Activated naive CD4-positive, alpha-beta T cell (primary cell): ENCODE measurements around the gene LBP.
"Not testable (repeated sequence)": the region's sequence is repeated elsewhere in the genome, so short reads cannot be mapped to it uniquely, and the experiment has no call there.

Experiments
- DNase-seq, 4 experiments: peaks; one replicate each; lab custom pipeline; 2025; lab: John Stamatoyannopoulos, UW

The LBP gene

DNA sequence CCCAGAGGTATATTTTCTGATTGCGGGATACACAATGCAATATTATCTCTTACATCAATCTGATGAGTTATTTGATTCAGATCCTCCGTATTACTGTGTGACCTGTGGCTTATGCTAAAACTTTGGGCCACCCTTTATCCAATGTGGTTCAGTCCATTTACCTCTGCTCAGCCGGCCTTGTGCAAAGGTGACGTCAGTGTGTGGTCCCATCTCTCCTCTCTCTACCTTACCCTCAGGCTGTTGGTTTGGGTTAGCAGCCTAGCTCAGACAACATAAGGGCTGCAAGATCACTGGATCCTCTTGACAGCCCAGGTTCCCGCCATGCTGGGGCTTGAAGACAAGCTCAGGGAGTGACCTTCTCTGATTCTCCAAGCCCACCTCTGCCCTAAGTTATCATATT, 55.8 kb downstream of the LBP start:
- DNase-seq, result no peak

DNA sequence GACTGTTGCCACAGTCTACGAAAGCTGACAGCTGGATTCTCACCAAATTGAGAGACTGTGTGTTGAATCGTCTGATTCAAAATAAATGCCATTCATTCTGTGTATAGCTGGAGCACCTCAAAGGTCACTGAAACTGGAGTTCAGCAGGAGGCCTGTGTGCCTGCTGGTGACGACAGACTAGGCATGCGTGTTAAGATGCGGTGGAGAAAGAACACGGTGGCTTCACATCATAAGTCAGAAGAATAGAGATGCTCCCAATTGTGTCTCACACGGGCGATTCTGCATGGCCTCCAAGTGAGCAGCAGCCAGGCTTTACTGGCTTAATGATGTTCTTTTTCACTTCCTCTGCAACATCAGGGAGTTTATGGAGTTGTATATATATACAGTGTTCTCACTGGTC, 56.5 kb downstream of the LBP start:
- DNase-seq, result no peak

DNA sequence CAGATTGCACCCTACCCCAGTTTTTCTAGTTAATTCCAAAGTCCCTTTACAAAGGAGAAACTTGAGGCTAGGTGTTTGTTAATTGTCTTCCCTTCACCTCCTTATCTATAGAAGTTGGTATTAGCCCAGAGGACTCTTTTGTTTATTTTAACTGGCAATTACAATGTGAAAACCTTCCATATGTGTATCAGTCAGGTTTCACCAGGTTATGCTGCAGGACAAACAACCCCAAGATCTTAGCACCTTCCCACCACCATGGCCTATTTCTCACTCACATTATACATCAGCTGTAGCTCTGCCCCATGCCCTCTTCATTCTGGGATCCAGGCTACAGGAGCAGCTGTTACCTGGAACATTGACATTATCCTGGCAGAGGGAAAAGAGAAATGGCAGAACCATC, 57.7 kb downstream of the LBP start:
- no peak for DNase-seq

DNA sequence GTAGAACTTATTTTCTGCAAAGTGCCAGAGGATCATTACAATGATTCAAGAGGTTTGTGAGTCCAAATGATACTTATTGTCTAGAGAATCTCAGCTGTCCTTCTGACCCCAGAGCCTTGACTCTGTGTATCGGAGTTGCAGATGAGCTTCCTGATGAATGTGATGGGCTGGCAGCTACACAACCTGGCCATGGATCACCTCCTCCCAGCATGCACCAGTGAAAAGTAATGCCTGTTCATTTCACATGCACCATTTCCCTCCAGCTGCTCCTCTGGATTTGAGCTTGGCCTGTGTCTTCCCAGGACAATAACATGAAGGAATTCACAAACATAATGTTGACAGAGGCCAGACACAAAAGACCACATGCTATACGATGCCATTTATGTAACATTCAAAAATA, 58.9 kb downstream of the LBP start:
- DNase-seq, result no peak

DNA sequence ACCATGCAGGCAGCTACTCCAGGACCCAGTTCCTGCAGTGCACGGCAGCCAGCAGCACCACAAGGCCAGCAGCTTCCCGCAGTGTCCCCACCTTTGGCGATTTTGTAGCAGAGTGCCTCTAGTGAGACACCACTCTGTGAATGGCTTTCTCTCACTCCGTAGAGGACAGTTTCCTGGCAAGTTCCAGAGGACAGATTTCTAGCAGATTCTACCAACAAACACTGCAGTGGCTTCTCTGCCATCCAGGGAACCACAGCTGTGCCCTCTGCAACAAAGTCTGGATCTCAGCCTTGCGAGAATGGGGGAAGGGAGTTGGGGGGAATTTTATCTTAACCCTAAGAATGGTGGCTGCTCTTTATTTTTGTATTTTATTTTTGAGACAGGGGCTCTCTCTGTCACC, 60.2 kb downstream of the LBP start:
- no peak for DNase-seq

DNA sequence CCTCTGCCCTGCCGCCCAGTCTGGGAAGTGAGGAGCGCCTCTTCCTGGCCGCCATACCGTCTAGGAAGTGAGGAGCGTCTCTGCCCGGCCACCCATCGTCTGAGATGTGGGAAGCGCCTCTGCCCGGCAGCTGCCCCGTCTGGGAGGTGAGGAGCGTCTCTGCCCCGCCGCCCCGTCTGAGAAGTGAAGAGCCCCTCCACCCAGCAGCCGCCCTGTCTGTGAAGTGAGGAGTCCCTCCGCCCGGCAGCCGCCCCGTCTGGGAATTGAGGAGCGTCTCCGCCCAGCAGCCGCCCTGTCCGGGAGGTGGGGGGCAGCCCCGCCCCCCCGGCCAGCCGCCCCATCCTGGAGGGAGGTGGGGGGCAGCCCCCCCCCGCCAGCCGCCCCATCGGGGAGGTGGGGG, 61.0 kb downstream of the LBP start:
- DNase-seq, result no peak

DNA sequence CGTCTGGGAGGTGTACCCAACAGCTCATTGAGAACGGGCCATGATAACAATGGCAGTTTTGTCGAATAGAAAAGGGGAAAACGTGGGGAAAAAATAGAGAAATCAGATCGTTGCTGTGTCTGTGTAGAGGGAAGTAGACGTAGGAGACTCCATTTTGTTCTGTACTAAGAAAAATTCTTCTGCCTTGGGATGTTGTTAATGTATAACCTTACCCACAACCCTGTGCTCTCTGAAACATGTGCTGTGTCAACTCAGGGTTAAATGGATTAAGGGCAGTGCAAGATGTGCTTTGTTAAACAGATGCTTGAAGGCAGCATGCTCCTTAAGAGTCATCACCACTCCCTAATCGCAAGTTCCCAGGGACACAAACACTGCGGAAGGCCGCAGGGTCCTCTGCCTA, 61.5 kb downstream of the LBP start:
- DNase-seq, result not testable (repeated sequence)

DNA sequence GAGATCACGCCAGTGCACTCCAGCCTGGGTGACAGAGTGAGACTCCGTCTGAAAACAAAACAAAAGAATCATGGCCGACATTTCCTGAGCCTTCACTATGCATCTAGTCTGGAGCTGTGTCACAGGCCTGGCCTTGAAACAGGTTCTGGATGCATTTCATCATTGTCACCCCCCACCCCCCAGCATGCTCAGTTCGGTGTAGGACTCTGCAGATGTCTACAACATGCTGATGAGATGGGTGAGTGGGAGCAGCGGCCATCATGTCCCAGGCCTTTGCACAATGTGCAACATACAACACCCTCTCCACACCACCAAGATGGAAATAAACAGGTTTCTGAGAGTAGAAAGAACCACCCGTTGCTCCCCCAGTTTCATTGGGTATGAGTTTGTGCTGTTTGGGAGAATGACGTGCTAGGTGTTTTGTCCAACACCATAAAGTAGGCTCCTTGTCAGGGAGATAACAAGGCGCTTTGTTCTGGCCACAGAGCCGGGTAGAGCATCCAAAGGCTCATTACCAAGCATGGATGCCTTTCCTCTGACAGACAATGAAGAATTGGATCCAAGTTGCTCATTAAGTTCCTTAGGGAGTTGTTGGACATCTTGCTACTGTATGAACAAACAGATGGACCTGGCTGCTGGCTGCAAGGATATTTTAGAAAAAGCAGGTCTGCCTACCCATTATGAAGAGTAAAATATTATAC, 66.7 kb downstream of the LBP start:
- no peak for DNase-seq

DNA sequence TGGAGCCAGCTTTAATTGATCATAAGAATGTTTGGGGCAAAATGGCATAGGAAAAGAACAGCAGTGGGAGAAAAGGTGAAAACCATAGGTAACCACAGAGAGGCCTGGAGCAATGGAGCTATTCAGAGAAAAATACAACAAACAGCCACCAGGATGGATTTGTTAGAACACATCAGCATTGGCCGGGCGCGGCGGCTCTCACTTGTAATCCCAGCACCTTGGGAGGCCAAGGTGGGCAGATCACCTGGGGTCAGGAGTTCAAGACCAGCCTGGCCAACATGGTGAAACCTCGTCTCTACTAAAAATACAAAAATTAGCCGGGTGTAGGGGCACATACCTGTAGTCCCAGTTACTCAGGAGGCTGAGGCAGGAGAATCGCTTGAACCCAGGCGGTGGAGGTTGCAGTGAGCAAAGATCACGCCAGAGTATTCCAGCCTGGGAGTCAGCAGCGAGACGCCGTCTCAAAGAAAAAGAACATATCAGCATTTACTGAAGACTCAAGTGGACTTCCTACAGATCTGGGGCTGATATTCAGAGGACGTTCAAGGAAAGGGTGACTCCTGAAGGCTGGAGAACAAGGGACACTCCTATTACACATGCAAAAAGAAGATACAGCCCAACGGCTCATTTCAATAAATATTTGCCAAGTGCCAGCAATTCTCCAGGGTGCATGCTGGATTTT, 68.6 kb downstream of the LBP start:
- DNase-seq, result no peak

DNA sequence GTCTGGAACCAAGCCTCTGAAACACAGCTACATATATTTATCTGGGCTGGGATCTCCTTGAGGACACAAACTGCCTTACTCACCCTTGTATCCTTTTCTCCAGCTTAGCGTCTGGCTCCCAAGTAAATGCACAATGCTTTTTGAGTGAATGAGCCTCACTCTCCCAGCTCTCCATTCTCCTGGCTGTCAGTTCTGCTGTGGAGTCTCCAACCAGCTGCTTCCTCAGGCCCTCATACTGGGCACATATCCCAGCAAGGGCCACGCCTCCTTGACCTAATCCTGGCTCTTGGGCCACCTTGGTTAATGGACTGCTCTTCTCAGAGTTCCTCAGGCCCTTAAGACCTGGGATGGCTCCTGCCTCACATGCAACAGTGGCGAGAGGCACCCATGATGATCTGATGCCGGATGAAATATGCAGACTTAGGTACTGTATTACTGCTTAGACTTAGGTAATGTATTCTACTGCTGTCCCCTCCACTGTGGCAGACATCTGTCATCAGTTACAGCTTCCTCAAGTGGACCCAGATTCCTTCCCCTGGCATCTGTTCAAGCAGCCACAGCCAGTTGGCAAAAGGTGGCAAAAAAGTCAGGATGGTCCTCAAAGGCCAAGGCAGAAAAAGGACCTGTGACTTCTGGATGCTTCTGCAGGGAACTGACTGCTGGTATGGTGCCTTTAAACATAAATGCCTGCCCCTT, 72.4 kb downstream of the LBP start:
- no peak for DNase-seq

DNA sequence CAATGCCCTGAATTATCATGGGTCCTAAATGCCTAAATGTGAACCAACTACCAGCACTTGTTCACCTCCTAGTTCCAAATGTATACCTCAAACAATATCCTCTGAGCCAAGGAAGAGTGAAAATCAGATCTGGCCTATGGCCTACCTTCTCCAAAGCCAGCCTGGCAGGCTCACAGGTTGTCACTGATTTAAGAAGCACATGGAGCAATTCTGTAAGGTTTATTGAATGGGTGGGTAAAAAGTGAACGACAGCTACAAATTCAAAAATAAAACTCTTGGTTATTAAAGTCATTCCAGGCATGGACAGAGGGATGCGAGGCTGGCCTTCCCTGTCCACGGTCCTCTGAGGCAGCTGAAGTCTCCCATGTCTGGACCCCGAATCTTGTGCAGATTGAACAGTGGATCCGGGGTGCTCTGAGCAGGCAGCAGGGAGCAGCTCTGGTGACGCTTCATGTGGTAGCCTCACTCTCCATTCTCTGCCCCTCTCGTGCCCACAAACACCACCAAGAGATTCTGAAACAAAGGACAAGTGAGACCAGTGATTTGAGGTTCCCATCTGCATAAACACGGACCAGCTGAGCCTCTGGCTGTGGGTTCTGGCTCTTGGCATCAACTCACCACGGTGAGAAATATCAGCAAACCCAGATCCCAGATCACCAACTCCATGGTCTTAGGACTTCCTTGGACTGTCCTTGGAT, 74.3 kb downstream of the LBP start:
- DNase-seq, result no peak

DNA sequence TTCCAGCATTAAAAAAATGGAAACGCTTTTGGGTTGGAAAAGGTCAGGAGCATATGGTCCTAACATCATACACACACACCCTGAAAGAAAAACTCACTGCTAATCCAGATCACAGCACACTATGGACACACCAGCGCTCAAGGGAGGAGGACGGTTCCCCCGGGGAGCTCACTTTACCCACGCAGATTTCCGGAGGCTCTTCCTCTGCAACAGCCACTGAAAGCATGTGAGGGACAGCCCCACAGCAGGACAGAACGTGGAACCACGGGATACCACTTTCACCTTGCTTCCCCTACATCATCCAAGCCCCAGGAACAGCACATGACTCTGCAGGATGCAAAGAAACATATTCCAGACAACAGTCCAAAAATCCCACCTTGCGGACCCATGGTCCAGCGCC, 75.6 kb downstream of the LBP start:
- no peak for DNase-seq

DNA sequence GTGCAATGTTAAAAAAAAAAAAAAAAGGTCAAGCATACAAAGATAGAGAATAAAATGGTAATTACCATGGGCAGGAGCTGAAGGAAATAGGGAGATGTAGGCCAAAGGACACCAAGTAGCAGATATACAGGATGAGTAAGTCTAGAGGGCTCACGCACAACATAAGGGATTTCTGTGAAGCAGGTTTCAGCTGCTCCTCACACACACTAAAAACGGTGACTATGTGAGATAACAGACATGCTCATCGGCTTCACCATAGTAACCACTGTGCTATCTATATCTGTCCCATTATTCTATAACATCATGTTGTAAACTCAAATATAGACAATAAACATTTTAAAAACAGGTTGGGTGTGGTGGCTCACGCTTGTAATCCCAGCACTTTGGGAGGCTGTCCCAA, 77.3 kb downstream of the LBP start:
- DNase-seq, result no peak

DNA sequence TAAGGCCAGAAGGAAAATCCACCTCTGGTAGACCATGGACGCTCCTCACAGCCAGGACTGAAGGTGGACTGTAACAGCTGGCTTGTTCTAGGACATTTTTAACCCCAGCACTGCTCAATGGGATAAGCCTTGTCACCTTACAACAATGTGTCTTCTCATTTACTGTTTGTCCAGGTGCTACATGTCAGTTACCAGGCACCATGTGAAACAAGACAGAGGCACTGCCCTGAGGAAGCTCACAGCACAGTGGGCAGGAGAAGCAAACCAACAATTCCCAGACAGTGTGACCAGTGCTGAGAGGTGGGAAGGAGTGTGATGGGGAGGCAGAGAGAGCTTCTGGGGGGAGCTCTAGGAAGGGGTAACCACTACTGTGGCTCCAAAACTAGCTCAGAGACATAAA, 78.1 kb downstream of the LBP start:
- no peak for DNase-seq

DNA sequence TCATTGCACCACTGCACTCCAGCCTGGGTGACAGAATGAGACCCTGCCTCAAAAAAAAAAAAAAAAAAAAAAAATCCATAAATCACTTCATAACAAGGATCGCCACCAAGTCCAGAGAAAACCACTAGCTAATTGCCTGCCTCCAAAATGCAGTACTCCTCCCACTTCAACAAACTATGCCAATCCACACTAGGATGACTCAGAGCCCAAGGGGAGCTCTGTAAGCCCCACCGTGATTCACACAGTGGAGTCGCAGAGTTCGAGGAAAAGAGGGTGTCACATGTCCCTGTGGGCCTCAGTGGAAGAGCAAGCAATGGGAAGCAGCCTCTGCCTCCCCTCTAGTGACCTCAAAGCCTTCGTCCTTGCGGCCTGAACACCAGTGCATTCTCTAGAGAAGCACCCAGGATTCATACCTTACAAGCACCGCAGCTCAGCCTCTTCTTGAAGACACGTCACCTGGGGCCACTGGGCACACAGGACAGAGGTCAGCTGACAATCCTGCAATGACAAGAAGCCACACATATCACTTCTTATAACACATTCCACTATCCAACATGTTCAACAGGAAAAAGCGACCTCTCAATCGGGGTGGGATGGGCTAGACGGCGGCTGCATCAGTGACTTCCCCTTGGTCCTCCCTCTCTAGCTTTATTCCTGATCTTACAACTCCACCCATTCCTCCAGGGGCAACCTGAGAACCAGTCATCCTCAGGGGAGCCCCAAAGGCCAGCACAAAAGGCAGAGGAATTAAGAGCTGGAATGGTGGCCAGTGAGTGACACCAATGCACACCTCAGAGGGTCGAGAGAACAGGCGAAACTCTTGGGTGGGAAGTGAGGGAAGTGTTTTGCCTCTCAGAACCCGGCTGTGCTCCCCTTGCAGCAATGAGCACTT, 80.0 kb downstream of the LBP start:
- DNase-seq, result no peak
